Endothelial cell of umbilical vein (primary cell): ENCODE measurements around the gene ATG5. TPM values are rescaled to one million over a fixed set of nuclear protein-coding genes. Genes with fewer than 3 reads are reported as not detected.

Experiments used
- BruUV-seq: library from RNA; stranded (reverse); fragments of 400-500 nt; replicated peaks from 2 replicates; lab custom pipeline; 2021; lab: Mats Ljungman, UMichigan
- CTCF ChIA-PET: fragments of 300-600, 350-600 bp; sonication (Branson Sonifier 250); formaldehyde crosslinking; loops from one replicate; lab custom pipeline; 2021; ENCODE audit warnings: antibody characterized with exemption, inconsistent platforms; lab: Charles Lee
- POLR2A ChIA-PET: fragments of 300-600, 350-600 bp; sonication (Branson Sonifier 250); formaldehyde crosslinking; loops from one replicate; lab custom pipeline; 2021; ENCODE audit warnings: antibody characterized with exemption, inconsistent platforms; lab: Charles Lee
- DNase-seq: peaks from one replicate; pipeline ENCODE4 v3.0.0-alpha.2; 2011; ENCODE audit warnings: low read depth, low spot score
- FAIRE-seq: peaks from 2 replicates; lab custom pipeline; 2011; peaks lifted over from hg19 to GRCh38; lab: Jason Lieb, UNC
- H2AFZ ChIP-seq: 2 replicates; pipeline ENCODE4 v1.6.0; 2012; ENCODE audit warnings: low read depth, low read length, control low read depth, inconsistent platforms
- H3K27ac ChIP-seq: 2 replicates; pipeline ENCODE4 v1.5.1; 2011; ENCODE audit warnings: low read depth, mild to moderate bottlenecking, control low read depth, low read length, moderate library complexity; ENCODE audit not compliant: insufficient read depth
- H3K27me3 ChIP-seq, 2 experiments: 2 replicates each; pipeline versions ENCODE4 v1.6.0 to v1.6.1; 2011; ENCODE audit warnings: low read length in 2 of 2, mixed read lengths in 1 of 2; ENCODE audit not compliant: control insufficient read depth in 2 of 2, insufficient read depth in 2 of 2
- H3K36me3 ChIP-seq, 2 experiments: 2 replicates in 1 of 2; 3 replicates in 1 of 2; pipeline ENCODE4 v1.5.1; 2011; ENCODE audit warnings: low read length in 2 of 2, mild to moderate bottlenecking in 1 of 2, moderate library complexity in 1 of 2; ENCODE audit not compliant: control insufficient read depth in 2 of 2, insufficient read depth in 2 of 2; ENCODE audit errors: extremely low read depth in 1 of 2
- H3K4me1 ChIP-seq: 3 replicates; pipeline ENCODE4 v1.5.1; 2011; ENCODE audit warnings: mild to moderate bottlenecking, low read length; ENCODE audit not compliant: control insufficient read depth, insufficient read depth; ENCODE audit errors: extremely low read depth
- H3K4me2 ChIP-seq: 2 replicates; pipeline ENCODE4 v1.6.1; 2011; ENCODE audit warnings: low read length, control low read depth, mixed read lengths; ENCODE audit not compliant: insufficient read depth
- H3K4me3 ChIP-seq, 3 experiments: fragments of 200-600 bp in 1 of 3; sonication (generic), shearing (Covaris generic) in 1 of 3; replicated peaks in 1 of 3; 2 replicates each; pipeline ENCODE4 v1.5.1; 2011 to 2016; ENCODE audit warnings: control low read depth in 3 of 3, low read length in 3 of 3, mild to moderate bottlenecking in 2 of 3, inconsistent platforms in 1 of 3, low read depth in 1 of 3, moderate library complexity in 1 of 3; ENCODE audit not compliant: insufficient read depth in 1 of 3
- H3K79me2 ChIP-seq: 2 replicates; pipeline ENCODE4 v1.6.0; 2012; ENCODE audit warnings: low read length, inconsistent platforms; ENCODE audit not compliant: control insufficient read depth, insufficient read depth
- H3K9ac ChIP-seq: replicated peaks from 2 replicates; pipeline ENCODE3; 2011; ENCODE audit warnings: low read length, control low read depth; ENCODE audit not compliant: insufficient read depth; ENCODE audit errors: extremely low read depth
- H3K9me1 ChIP-seq: replicated peaks from 3 replicates; pipeline ENCODE4 v1.6.0; 2011; ENCODE audit warnings: mild to moderate bottlenecking, low read length; ENCODE audit not compliant: control insufficient read depth, insufficient read depth; ENCODE audit errors: extremely low read depth
- H3K9me3 ChIP-seq: replicated peaks from 2 replicates; pipeline ENCODE4 v1.5.1; 2012; ENCODE audit warnings: low read length, inconsistent platforms; ENCODE audit not compliant: control insufficient read depth, insufficient read depth
- H4K20me1 ChIP-seq: replicated peaks from 2 replicates; pipeline ENCODE3; 2011; ENCODE audit warnings: mild to moderate bottlenecking, low read length; ENCODE audit not compliant: control insufficient read depth, insufficient read depth; ENCODE audit errors: extremely low read depth
- CTCF ChIP-seq, 2 donors: IDR thresholded peaks; 1 replicate in 1 of 2; 2 replicates in 1 of 2; pipeline ENCODE4 v1.5.1; 2011; ENCODE audit warnings: low read length in 2 of 2, mild to moderate bottlenecking in 2 of 2, moderate library complexity in 2 of 2, control low read depth in 1 of 2, inconsistent platforms in 1 of 2, low read depth in 1 of 2; ENCODE audit not compliant: insufficient read depth in 1 of 2; ENCODE audit errors: extremely low read depth in 1 of 2
- EZH2 ChIP-seq: IDR thresholded peaks from 2 replicates; pipeline ENCODE4 v1.6.1; 2012; ENCODE audit warnings: borderline replicate concordance, low read depth, mild to moderate bottlenecking, moderate library complexity, low read length, inconsistent platforms; ENCODE audit not compliant: severe bottlenecking
- JUN ChIP-seq: IDR thresholded peaks from 2 replicates; pipeline ENCODE4 v1.6.1; 2011; ENCODE audit warnings: borderline replicate concordance, low read depth; ENCODE audit not compliant: insufficient read length, insufficient read depth
- POLR2A ChIP-seq: IDR thresholded peaks from 2 replicates; pipeline ENCODE4 v1.6.1; 2012; ENCODE audit warnings: low read depth, mild to moderate bottlenecking, control low read depth, low read length
- POLR2AphosphoS5 ChIP-seq: IDR thresholded peaks from 2 replicates; pipeline ENCODE4 v1.6.1; 2012; ENCODE audit warnings: low read depth, mild to moderate bottlenecking, control low read depth, low read length, moderate library complexity; ENCODE audit not compliant: insufficient read depth
- dilution Hi-C: fragments of 300-500 bp; cut with MboI; formaldehyde crosslinking; loops from one replicate; pipeline ENCODE4 v1.15.0; 2019; ENCODE audit warnings: low sequenced_read_pairs; ENCODE audit not compliant: extremely low pct_ligation_motif_present
- intact Hi-C: fragments of 100-400 bp; cut with micrococcal nuclease; formaldehyde crosslinking; loops from one replicate; pipeline ENCODE4 v1.10.0; 2022
- polyA plus RNA-seq, 4 experiments: library from polyadenylated mRNA; depleted of rRNA in 3 of 4; stranded (reverse) in 3 of 4; unstranded in 1 of 4; fragments of >200 nt; gene quantifications; 2 replicates each; pipeline versions ENCODE4 v1.2.1 to v1.2.3, GENCODE V29; 2011 to 2012; ENCODE audit warnings: missing spikeins in 1 of 4
- total RNA-seq: library from RNA; stranded (reverse); gene quantifications from 2 replicates; pipeline ENCODE4 v1.2.3, GENCODE V29; 2021
- TF ChIP-seq, protein P1 (sequence below): IDR thresholded peaks from 2 replicates; pipeline ENCODE4 v1.6.1; 2011; ENCODE audit not compliant: insufficient read depth, insufficient read length

The ATG5 gene
- total and polyA plus RNA-seq, 2 donors (not counting 3 experiments of a cell fraction or from before 2014, with no cell fraction given): 14.1 to 32.8 TPM

DNA sequence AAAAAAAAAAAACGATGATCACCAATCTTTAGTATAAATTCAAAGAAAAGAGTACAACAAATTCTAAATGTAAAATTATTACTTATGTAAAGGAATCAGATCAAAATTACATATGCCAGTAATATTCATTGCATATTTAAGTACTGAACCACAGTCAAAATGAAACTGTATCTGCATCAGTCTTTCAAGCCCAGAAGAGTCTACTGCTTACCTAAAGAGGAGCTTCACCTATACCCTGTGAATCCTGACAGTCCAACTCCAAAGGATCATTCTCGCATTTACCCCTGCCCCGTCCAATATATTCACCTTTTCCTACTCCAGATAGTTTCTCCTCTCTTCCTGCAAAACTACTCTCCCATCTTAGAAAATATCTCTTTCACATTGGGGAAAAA lies 9.2 kb downstream of the ATG5 start:
- ChIA-PET POLR2A (no interaction called here), CTCF (no interaction called here)
- no peak overlapping the region for H3K4me3 ChIP-seq
- no peaks in the 10 kb centered on the region for H3K36me3 ChIP-seq
- DNase-seq: no peak
- H3K4me2 ChIP-seq: no peak overlapping the region
- BruUV-seq: no TSS peak
- peaks cover 67% of the 10 kb centered on the region for H3K79me2 ChIP-seq
- H3K9me1 ChIP-seq: no peaks in the 10 kb centered on the region
- H3K27ac ChIP-seq: no peak overlapping the region
- TF ChIP-seq JUN: no peak
- TF ChIP-seq, protein P1, sequence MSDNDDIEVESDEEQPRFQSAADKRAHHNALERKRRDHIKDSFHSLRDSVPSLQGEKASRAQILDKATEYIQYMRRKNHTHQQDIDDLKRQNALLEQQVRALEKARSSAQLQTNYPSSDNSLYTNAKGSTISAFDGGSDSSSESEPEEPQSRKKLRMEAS: no peak
- no peak for TF ChIP-seq POLR2A
- no peak for TF ChIP-seq POLR2AphosphoS5
- no peak for TF ChIP-seq EZH2
- TF ChIP-seq CTCF (IDR thresholded peaks at IDR 0.05; ENCODE audit: extremely low read depth in 1 of 2, insufficient read depth in 1 of 2, low read depth in 1 of 2, low read length in 2 of 2): no peak
- no peak overlapping the region for H2AFZ ChIP-seq
- dilution Hi-C loops: no loop called here
- no peaks in the 10 kb centered on the region for H3K9me3 ChIP-seq
- no peak overlapping the region for H3K9ac ChIP-seq
- no peaks in the 10 kb centered on the region for H3K27me3 ChIP-seq
- peaks cover 7% of the 10 kb centered on the region for H3K4me1 ChIP-seq
- H4K20me1 ChIP-seq: no peaks in the 10 kb centered on the region
- no peak for FAIRE-seq
- intact Hi-C loops: no loop called here
